ENCODE measurements around the gene KRTAP9-1.
"Not testable (repeated sequence)": the region's sequence is repeated elsewhere in the genome, so short reads cannot be mapped to it uniquely, and the experiment has no call there.

The KRTAP9-1 gene

GRCh38 chr17:41223821-41224220, 34.1 kb downstream of the KRTAP9-1 start:
- no peaks in the 10 kb centered on the region for H3K36me3 ChIP-seq (ENCODE audit: control insufficient read depth, insufficient read depth, low read length)
- H3K27ac ChIP-seq (ENCODE audit: insufficient read depth, low read depth, low read length, poor library complexity, severe bottlenecking) = no peak overlapping the region
- H3K9me3 ChIP-seq (ENCODE audit: control insufficient read depth, low read length) = no peaks in the 10 kb centered on the region
- no peaks in the 10 kb centered on the region for H3K4me1 ChIP-seq (ENCODE audit: control insufficient read depth, insufficient read depth, low read length)
- 86 to 90% methylated on average over 2 of the region's 2 CpGs for WGBS, 2 experiments
- H3K4me3 ChIP-seq (ENCODE audit: insufficient read depth, low read depth, low read length) = no peak overlapping the region
- no peaks in the 10 kb centered on the region for H3K27me3 ChIP-seq (ENCODE audit: control insufficient read depth, insufficient read depth, low read length, poor library complexity, severe bottlenecking)

DNA sequence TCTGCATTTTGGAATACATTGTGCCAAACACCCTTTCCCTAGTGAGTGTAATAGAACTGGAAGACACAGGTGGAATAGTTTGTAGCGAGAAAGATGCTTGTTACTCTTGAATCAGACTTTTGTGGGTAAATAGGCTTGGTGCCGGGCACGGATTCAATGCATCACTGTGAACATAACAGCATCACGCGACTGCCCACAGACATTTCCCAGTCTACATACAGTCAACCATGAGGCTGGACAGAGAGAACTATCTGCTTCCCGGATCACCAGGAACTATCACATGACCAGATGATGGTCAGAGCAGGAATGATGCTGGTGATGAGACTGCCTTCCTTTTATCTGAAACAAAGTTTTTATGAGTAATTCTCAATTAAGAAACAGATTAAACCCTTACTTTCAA, 36.4 kb downstream of the KRTAP9-1 start:
- Histone ChIP-seq H3K36me3 (ENCODE audit: control insufficient read depth, insufficient read depth, low read length) (no peaks in the 10 kb centered on the region), H3K27ac (ENCODE audit: insufficient read depth, low read depth, low read length, poor library complexity, severe bottlenecking) (no peak overlapping the region), H3K4me3 (ENCODE audit: insufficient read depth, low read depth, low read length) (no peak overlapping the region), H3K4me1 (ENCODE audit: control insufficient read depth, insufficient read depth, low read length) (no peaks in the 10 kb centered on the region), H3K9me3 (ENCODE audit: control insufficient read depth, low read length) (no peaks in the 10 kb centered on the region), H3K27me3 (ENCODE audit: control insufficient read depth, insufficient read depth, low read length, poor library complexity, severe bottlenecking) (no peaks in the 10 kb centered on the region)
- WGBS, 2 experiments = 95 to 97% methylated on average over 6 of the region's 6 CpGs

- H3K4me3 ChIP-seq (ENCODE audit: insufficient read depth, low read depth, low read length); H3K27me3 ChIP-seq (ENCODE audit: control insufficient read depth, insufficient read depth, low read length, poor library complexity, severe bottlenecking); H3K4me1 ChIP-seq (ENCODE audit: control insufficient read depth, insufficient read depth, low read length); H3K27ac ChIP-seq (ENCODE audit: insufficient read depth, low read depth, low read length, poor library complexity, severe bottlenecking); H3K9me3 ChIP-seq (ENCODE audit: control insufficient read depth, low read length); H3K36me3 ChIP-seq (ENCODE audit: control insufficient read depth, insufficient read depth, low read length): not testable (repeated sequence)
- WGBS, 2 experiments = 78 to 80% methylated on average over 2 of the region's 4 CpGs
Measured at GRCh38 chr17:41226598-41227095, 37.0 kb downstream of the KRTAP9-1 start, which contains the start of gene KRTAP9-2. Gene KRTAP9-2, plus strand, starts transcription at chr17:41226648. Its CDS starts 7 bp downstream, at chr17:41226655.

DNA sequence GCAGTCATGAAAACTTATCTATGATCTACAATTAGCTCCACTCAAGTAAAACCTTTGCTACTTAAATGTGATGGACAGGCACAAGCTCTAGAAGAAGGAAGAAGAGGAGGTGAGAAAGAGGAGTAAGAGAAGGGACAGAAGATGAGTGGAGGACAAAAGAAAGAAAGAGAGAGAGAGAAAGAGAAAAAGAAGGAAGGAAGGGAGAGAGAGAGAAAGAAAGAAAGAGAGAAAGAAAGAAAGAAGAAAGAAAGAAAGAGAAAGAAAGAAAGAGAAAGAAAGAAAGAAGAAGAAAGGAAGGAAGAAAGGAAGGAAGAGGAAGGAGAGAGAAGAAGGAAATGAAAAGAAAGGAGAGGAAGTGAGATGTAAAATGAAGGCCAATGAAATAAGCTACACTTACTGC, 40.4 kb downstream of the KRTAP9-1 start:
- Histone ChIP-seq H3K27ac (ENCODE audit: insufficient read depth, low read depth, low read length, poor library complexity, severe bottlenecking) (no peak overlapping the region), H3K4me3 (ENCODE audit: insufficient read depth, low read depth, low read length) (no peak overlapping the region), H3K36me3 (ENCODE audit: control insufficient read depth, insufficient read depth, low read length) (no peaks in the 10 kb centered on the region), H3K4me1 (ENCODE audit: control insufficient read depth, insufficient read depth, low read length) (no peaks in the 10 kb centered on the region), H3K9me3 (ENCODE audit: control insufficient read depth, low read length) (no peaks in the 10 kb centered on the region), H3K27me3 (ENCODE audit: control insufficient read depth, insufficient read depth, low read length, poor library complexity, severe bottlenecking) (no peaks in the 10 kb centered on the region)

DNA sequence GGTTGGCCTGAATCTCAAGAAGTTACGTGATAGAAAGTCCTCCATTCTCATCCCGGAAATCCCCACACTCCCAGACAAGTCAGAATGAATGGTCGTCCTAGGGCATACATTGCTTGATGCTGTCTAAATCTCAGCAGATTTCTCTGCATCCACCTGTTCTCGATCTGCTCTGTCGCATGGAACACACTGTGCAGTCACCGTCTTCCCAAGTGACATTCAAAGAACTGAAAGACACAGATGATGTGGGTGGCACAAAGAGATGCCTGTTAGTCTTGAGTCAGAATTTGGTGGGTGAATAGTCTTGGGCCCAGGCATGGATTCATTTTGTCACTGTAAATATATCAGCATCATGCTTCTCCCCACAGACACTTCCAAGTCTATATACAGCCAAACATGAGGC, 42.0 kb downstream of the KRTAP9-1 start:
- Histone ChIP-seq H3K9me3 (ENCODE audit: control insufficient read depth, low read length) (no peaks in the 10 kb centered on the region), H3K4me3 (ENCODE audit: insufficient read depth, low read depth, low read length) (no peak overlapping the region), H3K27ac (ENCODE audit: insufficient read depth, low read depth, low read length, poor library complexity, severe bottlenecking) (no peak overlapping the region), H3K4me1 (ENCODE audit: control insufficient read depth, insufficient read depth, low read length) (no peaks in the 10 kb centered on the region), H3K27me3 (ENCODE audit: control insufficient read depth, insufficient read depth, low read length, poor library complexity, severe bottlenecking) (no peaks in the 10 kb centered on the region), H3K36me3 (ENCODE audit: control insufficient read depth, insufficient read depth, low read length) (no peaks in the 10 kb centered on the region)
- 94 to 95% methylated on average over 6 of the region's 6 CpGs for WGBS, 2 experiments

- not testable (repeated sequence) for H3K4me3 ChIP-seq (ENCODE audit: insufficient read depth, low read depth, low read length); H3K4me1 ChIP-seq (ENCODE audit: control insufficient read depth, insufficient read depth, low read length); H3K36me3 ChIP-seq (ENCODE audit: control insufficient read depth, insufficient read depth, low read length); H3K27ac ChIP-seq (ENCODE audit: insufficient read depth, low read depth, low read length, poor library complexity, severe bottlenecking); H3K9me3 ChIP-seq (ENCODE audit: control insufficient read depth, low read length); H3K27me3 ChIP-seq (ENCODE audit: control insufficient read depth, insufficient read depth, low read length, poor library complexity, severe bottlenecking)
- 80 to 94% methylated on average over 1 of the region's 1 CpG for WGBS, 2 experiments
Measured at GRCh38 chr17:41232399-41233105, 42.9 kb downstream of the KRTAP9-1 start, which contains the start of gene KRTAP9-3. Gene KRTAP9-3, plus strand, starts transcription at chr17:41232449. Its CDS starts 53 bp downstream, at chr17:41232502.

DNA sequence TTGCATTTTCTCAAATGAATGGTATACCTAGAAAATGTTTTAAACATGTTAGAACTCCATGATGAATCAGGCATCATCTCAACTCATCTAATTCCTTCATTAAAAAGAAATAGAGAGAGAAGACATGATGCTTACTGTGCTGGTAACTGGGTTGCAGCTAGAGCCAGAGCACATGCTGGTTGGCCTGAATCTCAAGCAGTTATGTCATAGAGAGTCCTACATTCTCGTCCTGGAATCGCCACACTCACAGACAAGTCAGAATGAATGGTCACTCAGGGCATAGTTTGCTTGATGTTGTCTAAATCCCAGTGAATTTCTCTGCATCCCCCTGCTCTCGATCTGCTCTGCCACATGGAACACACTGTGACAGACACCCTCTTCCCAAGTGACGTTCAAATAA, 47.4 kb downstream of the KRTAP9-1 start:
- H3K4me1 ChIP-seq (ENCODE audit: control insufficient read depth, insufficient read depth, low read length); H3K9me3 ChIP-seq (ENCODE audit: control insufficient read depth, low read length); H3K36me3 ChIP-seq (ENCODE audit: control insufficient read depth, insufficient read depth, low read length); H3K27me3 ChIP-seq (ENCODE audit: control insufficient read depth, insufficient read depth, low read length, poor library complexity, severe bottlenecking); H3K27ac ChIP-seq (ENCODE audit: insufficient read depth, low read depth, low read length, poor library complexity, severe bottlenecking); H3K4me3 ChIP-seq (ENCODE audit: insufficient read depth, low read depth, low read length): not testable (repeated sequence)
- 90 to 95% methylated on average over 4 of the region's 4 CpGs for WGBS, 2 experiments

GRCh38 chr17:41237949-41238437, 48.3 kb downstream of the KRTAP9-1 start, which contains the start of gene KRTAP9-8:
Gene KRTAP9-8, plus strand, starts transcription at chr17:41237999. Its CDS starts 53 bp downstream, at chr17:41238052.
- H3K4me3 ChIP-seq (ENCODE audit: insufficient read depth, low read depth, low read length); H3K27me3 ChIP-seq (ENCODE audit: control insufficient read depth, insufficient read depth, low read length, poor library complexity, severe bottlenecking); H3K36me3 ChIP-seq (ENCODE audit: control insufficient read depth, insufficient read depth, low read length); H3K9me3 ChIP-seq (ENCODE audit: control insufficient read depth, low read length); H3K4me1 ChIP-seq (ENCODE audit: control insufficient read depth, insufficient read depth, low read length); H3K27ac ChIP-seq (ENCODE audit: insufficient read depth, low read depth, low read length, poor library complexity, severe bottlenecking): not testable (repeated sequence)
- 55 to 59% methylated on average over 3 of the region's 3 CpGs for WGBS, 2 experiments

All from ectodermal cell (in vitro differentiated cells).